ENCODE results near the gene BHLHE40.

BHLHE40 gene

GRCh38 chr3:4993276-4994143, 14.3 kb downstream of the BHLHE40 start:
- TF ChIP-seq, protein P1, sequence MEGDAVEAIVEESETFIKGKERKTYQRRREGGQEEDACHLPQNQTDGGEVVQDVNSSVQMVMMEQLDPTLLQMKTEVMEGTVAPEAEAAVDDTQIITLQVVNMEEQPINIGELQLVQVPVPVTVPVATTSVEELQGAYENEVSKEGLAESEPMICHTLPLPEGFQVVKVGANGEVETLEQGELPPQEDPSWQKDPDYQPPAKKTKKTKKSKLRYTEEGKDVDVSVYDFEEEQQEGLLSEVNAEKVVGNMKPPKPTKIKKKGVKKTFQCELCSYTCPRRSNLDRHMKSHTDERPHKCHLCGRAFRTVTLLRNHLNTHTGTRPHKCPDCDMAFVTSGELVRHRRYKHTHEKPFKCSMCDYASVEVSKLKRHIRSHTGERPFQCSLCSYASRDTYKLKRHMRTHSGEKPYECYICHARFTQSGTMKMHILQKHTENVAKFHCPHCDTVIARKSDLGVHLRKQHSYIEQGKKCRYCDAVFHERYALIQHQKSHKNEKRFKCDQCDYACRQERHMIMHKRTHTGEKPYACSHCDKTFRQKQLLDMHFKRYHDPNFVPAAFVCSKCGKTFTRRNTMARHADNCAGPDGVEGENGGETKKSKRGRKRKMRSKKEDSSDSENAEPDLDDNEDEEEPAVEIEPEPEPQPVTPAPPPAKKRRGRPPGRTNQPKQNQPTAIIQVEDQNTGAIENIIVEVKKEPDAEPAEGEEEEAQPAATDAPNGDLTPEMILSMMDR (IDR thresholded peaks at IDR 0.05; ENCODE audit: extremely low read depth, missing control alignments) = no peak
- no peak for DNase-seq (ENCODE audit: low spot score)

GRCh38 chr3:4994144-4994730, 15.0 kb downstream of the BHLHE40 start:
- DNase-seq (ENCODE audit: low spot score) = no peak
- TF ChIP-seq, protein P1 (IDR thresholded peaks at IDR 0.05; ENCODE audit: extremely low read depth, missing control alignments) = no peak

- no peak for DNase-seq (ENCODE audit: low spot score)
- TF ChIP-seq, protein P1 (IDR thresholded peaks at IDR 0.05; ENCODE audit: extremely low read depth, missing control alignments) = no peak
Observed at GRCh38 chr3:4994823-4995499, 15.7 kb downstream of the BHLHE40 start.

- DNase-seq (ENCODE audit: low spot score) = no peak
Observed at GRCh38 chr3:4995500-4996053, 16.3 kb downstream of the BHLHE40 start.

DNA sequence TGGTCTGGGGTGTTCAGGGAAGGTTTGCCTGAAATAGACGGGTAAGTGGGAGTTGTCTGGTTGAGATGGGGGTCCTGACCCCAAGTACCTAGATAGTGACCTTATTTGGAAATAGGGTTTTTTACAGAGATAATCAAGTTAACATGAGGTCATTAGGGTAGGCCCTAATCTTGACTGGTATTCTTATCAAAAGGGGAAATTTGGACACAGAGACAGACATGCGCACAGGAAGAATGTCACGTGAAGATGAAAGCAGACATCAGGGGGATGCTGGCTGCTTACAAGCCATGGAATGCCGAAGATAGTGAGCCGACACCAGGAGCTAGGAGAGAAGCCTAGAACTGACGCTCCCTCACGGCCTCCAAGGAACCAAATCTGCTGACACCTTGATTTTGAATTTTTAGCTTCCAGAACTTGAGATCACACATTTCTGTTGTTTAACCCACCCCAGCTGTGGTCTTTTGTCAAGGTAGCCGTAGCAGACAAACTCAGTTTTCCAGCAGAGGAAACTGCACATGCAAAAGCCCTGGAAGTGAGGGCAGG, 17.1 kb downstream of the BHLHE40 start:
- no peak for DNase-seq (ENCODE audit: low spot score)

More at GRCh38 chr3:4995500-4996053, 16.3 kb downstream of the BHLHE40 start:
- TF ChIP-seq, protein P1 (IDR thresholded peaks at IDR 0.05; ENCODE audit: extremely low read depth, missing control alignments) = no peak

GRCh38 chr3:4996771-4997291, 17.6 kb downstream of the BHLHE40 start:
- TF ChIP-seq, protein P1 (IDR thresholded peaks at IDR 0.05; ENCODE audit: extremely low read depth, missing control alignments) = no peak
- DNase-seq (ENCODE audit: low spot score) = no peak

More for the DNA sequence above, 17.1 kb downstream of the BHLHE40 start:
- TF ChIP-seq, protein P1 (IDR thresholded peaks at IDR 0.05; ENCODE audit: extremely low read depth, missing control alignments) = no peak
